ENCODE measurements around the gene PTPRS. TPM values are rescaled to one million over a fixed set of nuclear protein-coding genes. Genes with fewer than 3 reads are reported as not detected.

The PTPRS gene
- total and polyA plus RNA-seq, 2 donors (not counting 3 experiments of a cell fraction or from before 2014, with no cell fraction given) = 10.1 to 16.1 TPM

GRCh38 chr19:5296021-5296420 is 44.6 kb downstream of the PTPRS start:
- POLR2A ChIA-PET = no interaction called here

More at GRCh38 chr19:5296021-5296420, 44.6 kb downstream of the PTPRS start:
- dilution Hi-C loops (cut with MboI; ENCODE audit: extremely low pct_ligation_motif_present, low sequenced_read_pairs) = no loop called here
- no peak overlapping the region for H3K27ac ChIP-seq (ENCODE audit: insufficient read depth, low read depth, low read length)
- H3K9me3 ChIP-seq (replicated peaks; ENCODE audit: control insufficient read depth, insufficient read depth, low read length) = no peaks in the 10 kb centered on the region
- H3K9me1 ChIP-seq (replicated peaks; ENCODE audit: control insufficient read depth, extremely low read depth, insufficient read depth, low read length) = no peaks in the 10 kb centered on the region
- H4K20me1 ChIP-seq (replicated peaks; ENCODE audit: control insufficient read depth, extremely low read depth, insufficient read depth, low read length) = no peaks in the 10 kb centered on the region
- no peak overlapping the region for H2AFZ ChIP-seq (ENCODE audit: low read depth, low read length)
- CTCF ChIA-PET = no interaction called here
- no peaks in the 10 kb centered on the region for H3K79me2 ChIP-seq (ENCODE audit: control insufficient read depth, insufficient read depth, low read length)
- peaks cover 5% of the 10 kb centered on the region for H3K4me1 ChIP-seq (ENCODE audit: control insufficient read depth, extremely low read depth, insufficient read depth, low read length)
- no peaks in the 10 kb centered on the region for H3K36me3 ChIP-seq (ENCODE audit: control insufficient read depth in 2 of 2, extremely low read depth in 1 of 2, insufficient read depth in 2 of 2, low read length in 2 of 2)
- H3K4me3 ChIP-seq (replicated peaks in 1 of 3; ENCODE audit: insufficient read depth in 1 of 3, low read depth in 1 of 3, low read length in 3 of 3) = no peak overlapping the region
- TF ChIP-seq MAX (IDR thresholded peaks at IDR 0.05; ENCODE audit: insufficient read depth, insufficient read length) = no peak
- no peak for TF ChIP-seq JUN (IDR thresholded peaks at IDR 0.05; ENCODE audit: borderline replicate concordance, insufficient read depth, insufficient read length, low read depth)
- TF ChIP-seq FOS (IDR thresholded peaks at IDR 0.05; ENCODE audit: borderline replicate concordance, insufficient read depth, low read length) = no peak
- TF ChIP-seq EZH2 (IDR thresholded peaks at IDR 0.05; ENCODE audit: borderline replicate concordance, low read depth, low read length, severe bottlenecking) = no peak
- TF ChIP-seq POLR2AphosphoS5 (IDR thresholded peaks at IDR 0.05; ENCODE audit: insufficient read depth, low read depth, low read length) = no peak
- TF ChIP-seq GATA2 (IDR thresholded peaks at IDR 0.05; ENCODE audit: insufficient read depth, insufficient read length, low read depth, low read length) = no peak
- TF ChIP-seq POLR2A (IDR thresholded peaks at IDR 0.05; ENCODE audit: low read depth, low read length) = no peak
- TF ChIP-seq, protein P1, sequence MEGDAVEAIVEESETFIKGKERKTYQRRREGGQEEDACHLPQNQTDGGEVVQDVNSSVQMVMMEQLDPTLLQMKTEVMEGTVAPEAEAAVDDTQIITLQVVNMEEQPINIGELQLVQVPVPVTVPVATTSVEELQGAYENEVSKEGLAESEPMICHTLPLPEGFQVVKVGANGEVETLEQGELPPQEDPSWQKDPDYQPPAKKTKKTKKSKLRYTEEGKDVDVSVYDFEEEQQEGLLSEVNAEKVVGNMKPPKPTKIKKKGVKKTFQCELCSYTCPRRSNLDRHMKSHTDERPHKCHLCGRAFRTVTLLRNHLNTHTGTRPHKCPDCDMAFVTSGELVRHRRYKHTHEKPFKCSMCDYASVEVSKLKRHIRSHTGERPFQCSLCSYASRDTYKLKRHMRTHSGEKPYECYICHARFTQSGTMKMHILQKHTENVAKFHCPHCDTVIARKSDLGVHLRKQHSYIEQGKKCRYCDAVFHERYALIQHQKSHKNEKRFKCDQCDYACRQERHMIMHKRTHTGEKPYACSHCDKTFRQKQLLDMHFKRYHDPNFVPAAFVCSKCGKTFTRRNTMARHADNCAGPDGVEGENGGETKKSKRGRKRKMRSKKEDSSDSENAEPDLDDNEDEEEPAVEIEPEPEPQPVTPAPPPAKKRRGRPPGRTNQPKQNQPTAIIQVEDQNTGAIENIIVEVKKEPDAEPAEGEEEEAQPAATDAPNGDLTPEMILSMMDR (IDR thresholded peaks at IDR 0.05; ENCODE audit: extremely low read depth in 1 of 2, insufficient read depth in 1 of 2, low read depth in 1 of 2, low read length in 2 of 2) = no peak
- TF ChIP-seq MYC (IDR thresholded peaks at IDR 0.05; ENCODE audit: low read depth, low read length) = no peak
- FAIRE-seq (no peak), DNase-seq (ENCODE audit: low read depth, low spot score) (no peak)
- intact Hi-C loops (cut with micrococcal nuclease) = no loop called here
- H3K9ac ChIP-seq (replicated peaks; ENCODE audit: extremely low read depth, insufficient read depth, low read length) = no peak overlapping the region
- no TSS peak for BruUV-seq (replicated peaks)
- peaks cover 4 to 13% of the 10 kb centered on the region in 2 experiments for H3K27me3 ChIP-seq (ENCODE audit: control insufficient read depth in 2 of 2, insufficient read depth in 2 of 2, low read length in 2 of 2)
- no peak overlapping the region for H3K4me2 ChIP-seq (ENCODE audit: insufficient read depth, low read length)

Measured in endothelial cell of umbilical vein (primary cell).